Measurements from ENCODE around the gene TUBGCP4.

GRCh38 chr15:43406189-43406588, 35.3 kb downstream of the TUBGCP4 start:
- TF ChIP-seq REST (IDR thresholded peaks at IDR 0.05; ENCODE audit: insufficient read depth in 1 of 2, low read depth in 2 of 2, low read length in 2 of 2): no peak
- TF ChIP-seq POLR2AphosphoS5 (IDR thresholded peaks at IDR 0.05; ENCODE audit: low read depth, low read length): no peak
- TF ChIP-seq SIN3A (IDR thresholded peaks at IDR 0.05; ENCODE audit: borderline replicate concordance, insufficient read depth, low read length): no peak
- TF ChIP-seq TAF1 (IDR thresholded peaks at IDR 0.05; ENCODE audit: borderline replicate concordance, insufficient read depth, low read length): no peak
